ENCODE results near the gene WDR4.
"Not testable (repeated sequence)": the region's sequence is repeated elsewhere in the genome, so short reads cannot be mapped to it uniquely, and the experiment has no call there.

The WDR4 gene

GRCh38 chr21:42850866-42851391 lies 28.4 kb downstream of the WDR4 start:
- peaks cover 6% of the 10 kb centered on the region for H3K4me1 Mint-ChIP-seq
- peaks cover 75% of the 10 kb centered on the region for H3K36me3 Mint-ChIP-seq
- no peaks in the 10 kb centered on the region for H3K27me3 Mint-ChIP-seq
- H3K9me3 Mint-ChIP-seq, result peaks cover 5% of the 10 kb centered on the region
- H3K27ac Mint-ChIP-seq, result no peak overlapping the region
- H3K4me3 Mint-ChIP-seq, result no peak overlapping the region
- peak; percentile 56 for ATAC-seq

GRCh38 chr21:42850463-42850862 lies 28.9 kb downstream of the WDR4 start:
- Mint-ChIP-seq H3K4me1 (peaks cover 6% of the 10 kb centered on the region), H3K27ac (no peak overlapping the region), H3K4me3 (no peak overlapping the region), H3K36me3 (peaks cover 76% of the 10 kb centered on the region), H3K27me3 (no peaks in the 10 kb centered on the region), H3K9me3 (peaks cover 5% of the 10 kb centered on the region)
- ATAC-seq, result no peak

- Mint-ChIP-seq H3K27ac (no peak overlapping the region), H3K36me3 (peaks cover 82% of the 10 kb centered on the region), H3K4me3 (no peak overlapping the region), H3K9me3 (peaks cover 5% of the 10 kb centered on the region), H3K27me3 (no peaks in the 10 kb centered on the region), H3K4me1 (peaks cover 6% of the 10 kb centered on the region)
- no peak for ATAC-seq
Observed at GRCh38 chr21:42849759-42850412, 29.5 kb downstream of the WDR4 start.

- Mint-ChIP-seq H3K27ac (no peak overlapping the region), H3K36me3 (peaks cover 82% of the 10 kb centered on the region), H3K4me3 (no peak overlapping the region), H3K4me1 (peaks cover 6% of the 10 kb centered on the region), H3K27me3 (no peaks in the 10 kb centered on the region), H3K9me3 (peaks cover 5% of the 10 kb centered on the region)
- no peak for ATAC-seq
Observed at GRCh38 chr21:42848932-42849758, 30.2 kb downstream of the WDR4 start.

- not testable (repeated sequence) for ATAC-seq, H3K4me1 Mint-ChIP-seq, H3K9me3 Mint-ChIP-seq, H3K27ac Mint-ChIP-seq, H3K27me3 Mint-ChIP-seq, H3K4me3 Mint-ChIP-seq
- peaks cover 83% of the 10 kb centered on the region for H3K36me3 Mint-ChIP-seq
Observed at GRCh38 chr21:42848144-42848931, 31.0 kb downstream of the WDR4 start.

- H3K9me3 Mint-ChIP-seq, result peaks cover 5% of the 10 kb centered on the region
- peaks cover 83% of the 10 kb centered on the region for H3K36me3 Mint-ChIP-seq
- no peak overlapping the region for H3K4me3 Mint-ChIP-seq
- H3K4me1 Mint-ChIP-seq, result peaks cover 6% of the 10 kb centered on the region
- no peak overlapping the region for H3K27ac Mint-ChIP-seq
- no peaks in the 10 kb centered on the region for H3K27me3 Mint-ChIP-seq
- ATAC-seq, result no peak
Observed at GRCh38 chr21:42847726-42848125, 31.6 kb downstream of the WDR4 start.

GRCh38 chr21:42847051-42847707 lies 32.2 kb downstream of the WDR4 start:
- ATAC-seq, result no peak
- Mint-ChIP-seq H3K27me3 (no peaks in the 10 kb centered on the region), H3K4me3 (no peak overlapping the region), H3K4me1 (peaks cover 6% of the 10 kb centered on the region), H3K9me3 (peaks cover 5% of the 10 kb centered on the region), H3K27ac (no peak overlapping the region), H3K36me3 (peaks cover 79% of the 10 kb centered on the region)

- ATAC-seq, result no peak
- H3K27me3 Mint-ChIP-seq, result no peaks in the 10 kb centered on the region
- H3K36me3 Mint-ChIP-seq, result peaks cover 70% of the 10 kb centered on the region
- H3K9me3 Mint-ChIP-seq, result peaks cover 5% of the 10 kb centered on the region
- H3K27ac Mint-ChIP-seq, result no peak overlapping the region
- peaks cover 6% of the 10 kb centered on the region for H3K4me1 Mint-ChIP-seq
- H3K4me3 Mint-ChIP-seq, result no peak overlapping the region
Observed at GRCh38 chr21:42846221-42846620, 33.1 kb downstream of the WDR4 start.

- Mint-ChIP-seq H3K36me3 (peaks cover 63% of the 10 kb centered on the region), H3K27me3 (no peaks in the 10 kb centered on the region), H3K9me3 (peaks cover 5% of the 10 kb centered on the region), H3K4me3 (no peak overlapping the region), H3K27ac (no peak overlapping the region), H3K4me1 (peaks cover 6% of the 10 kb centered on the region)
- ATAC-seq, result no peak
Observed at GRCh38 chr21:42845296-42845965, 33.9 kb downstream of the WDR4 start.

- Mint-ChIP-seq H3K4me3 (no peak overlapping the region), H3K4me1 (peaks cover 6% of the 10 kb centered on the region), H3K9me3 (peaks cover 5% of the 10 kb centered on the region), H3K27ac (no peak overlapping the region), H3K27me3 (no peaks in the 10 kb centered on the region), H3K36me3 (peaks cover 57% of the 10 kb centered on the region)
- ATAC-seq, result no peak
Observed at GRCh38 chr21:42844411-42845113, 34.8 kb downstream of the WDR4 start.

- Mint-ChIP-seq H3K36me3 (peaks cover 48% of the 10 kb centered on the region), H3K27ac (no peak overlapping the region), H3K4me3 (no peak overlapping the region), H3K4me1 (peaks cover 6% of the 10 kb centered on the region), H3K9me3 (no peaks in the 10 kb centered on the region), H3K27me3 (no peaks in the 10 kb centered on the region)
- ATAC-seq, result no peak
Observed at GRCh38 chr21:42843056-42843455, 36.3 kb downstream of the WDR4 start.

GRCh38 chr21:42841916-42842655 lies 37.3 kb downstream of the WDR4 start:
- not testable (repeated sequence) for H3K4me1 Mint-ChIP-seq, H3K4me3 Mint-ChIP-seq, H3K9me3 Mint-ChIP-seq, H3K27ac Mint-ChIP-seq, H3K27me3 Mint-ChIP-seq, ATAC-seq
- peaks cover 41% of the 10 kb centered on the region for H3K36me3 Mint-ChIP-seq

GRCh38 chr21:42841156-42841915 lies 38.0 kb downstream of the WDR4 start:
- H3K27me3 Mint-ChIP-seq, result no peaks in the 10 kb centered on the region
- H3K36me3 Mint-ChIP-seq, result peaks cover 39% of the 10 kb centered on the region
- no peaks in the 10 kb centered on the region for H3K4me1 Mint-ChIP-seq
- ATAC-seq, result no peak
- no peak overlapping the region for H3K4me3 Mint-ChIP-seq
- H3K9me3 Mint-ChIP-seq, result no peaks in the 10 kb centered on the region
- H3K27ac Mint-ChIP-seq, result no peak overlapping the region

Measured in stimulated activated memory B cell treated with anti-CD40 and anti-IgM and Interleukin-4, amounts not matched to agents 10 μg/mL and 1 μg/mL and 100 μg/mL, for 72 hours (primary cell).